Measurements from ENCODE around the gene SLCO3A1.

The SLCO3A1 gene

GRCh38 chr15:91887321-91887720 is 33.8 kb downstream of the SLCO3A1 start:
- no peak for DNase-seq
- no peak for TF ChIP-seq CTCF (IDR thresholded peaks at IDR 0.05; ENCODE audit: low read depth, low read length)
- H3K27me3 ChIP-seq (ENCODE audit: insufficient read depth, low read depth, severe bottlenecking), result peaks cover 57% of the 10 kb centered on the region
- H3K4me3 ChIP-seq (ENCODE audit: low read depth, low read length), result no peak overlapping the region
- H3K27ac ChIP-seq, result no peak overlapping the region
- H3K36me3 ChIP-seq, result no peaks in the 10 kb centered on the region
- no peaks in the 10 kb centered on the region for H3K9me3 ChIP-seq (ENCODE audit: severe bottlenecking)

GRCh38 chr15:91887921-91888373 is 34.4 kb downstream of the SLCO3A1 start:
- H3K27ac ChIP-seq, result no peak overlapping the region
- DNase-seq, result no peak
- H3K4me3 ChIP-seq (ENCODE audit: low read depth, low read length), result no peak overlapping the region
- H3K36me3 ChIP-seq, result no peaks in the 10 kb centered on the region
- peaks cover 60% of the 10 kb centered on the region for H3K27me3 ChIP-seq (ENCODE audit: insufficient read depth, low read depth, severe bottlenecking)
- H3K9me3 ChIP-seq (ENCODE audit: severe bottlenecking), result no peaks in the 10 kb centered on the region
- TF ChIP-seq CTCF (IDR thresholded peaks at IDR 0.05; ENCODE audit: low read depth, low read length), result no peak

- H3K36me3 ChIP-seq, result no peaks in the 10 kb centered on the region
- DNase-seq, result no peak
- H3K27ac ChIP-seq, result no peak overlapping the region
- H3K27me3 ChIP-seq (ENCODE audit: insufficient read depth, low read depth, severe bottlenecking), result peaks cover 67% of the 10 kb centered on the region
- H3K9me3 ChIP-seq (ENCODE audit: severe bottlenecking), result no peaks in the 10 kb centered on the region
- no peak for TF ChIP-seq CTCF (IDR thresholded peaks at IDR 0.05; ENCODE audit: low read depth, low read length)
- no peak overlapping the region for H3K4me3 ChIP-seq (ENCODE audit: low read depth, low read length)
Observed at GRCh38 chr15:91889111-91889815, 35.8 kb downstream of the SLCO3A1 start.

GRCh38 chr15:91890614-91891013 is 37.1 kb downstream of the SLCO3A1 start:
- no peak overlapping the region for H3K27ac ChIP-seq
- no peaks in the 10 kb centered on the region for H3K9me3 ChIP-seq (ENCODE audit: severe bottlenecking)
- H3K4me3 ChIP-seq (ENCODE audit: low read depth, low read length), result no peak overlapping the region
- no peak for TF ChIP-seq CTCF (IDR thresholded peaks at IDR 0.05; ENCODE audit: low read depth, low read length)
- H3K36me3 ChIP-seq, result no peaks in the 10 kb centered on the region
- DNase-seq, result no peak
- peaks cover 58% of the 10 kb centered on the region for H3K27me3 ChIP-seq (ENCODE audit: insufficient read depth, low read depth, severe bottlenecking)

GRCh38 chr15:91891101-91891500 is 37.6 kb downstream of the SLCO3A1 start:
- Histone ChIP-seq H3K36me3 (no peaks in the 10 kb centered on the region), H3K27me3 (ENCODE audit: insufficient read depth, low read depth, severe bottlenecking) (peaks cover 58% of the 10 kb centered on the region), H3K27ac (no peak overlapping the region), H3K4me3 (ENCODE audit: low read depth, low read length) (no peak overlapping the region), H3K9me3 (ENCODE audit: severe bottlenecking) (no peaks in the 10 kb centered on the region)
- TF ChIP-seq CTCF (IDR thresholded peaks at IDR 0.05; ENCODE audit: low read depth, low read length), result no peak
- no peak for DNase-seq

Measured in WERI-Rb-1 (cell line).